Thyroid gland (tissue), 4 donors: ENCODE measurements around the gene PKNOX2.

Source experiments
- POLR2A ChIP-seq, 2 donors: fragments of 450-650 bp; IDR thresholded peaks; one replicate each; pipeline ENCODE4 v1.6.1; 2017; ENCODE audit warnings: antibody characterized with exemption in 2 of 2, mild to moderate bottlenecking in 2 of 2, moderate library complexity in 1 of 2
- TF ChIP-seq, protein P1 (sequence below), 6 experiments: fragments of 200-600 bp in 3 of 6; fragments of 450-650 bp in 3 of 6; sonication (generic) in 3 of 6; IDR thresholded peaks; one replicate each; pipeline ENCODE4 v1.5.1; 2016 to 2019; ENCODE audit warnings: antibody characterized with exemption in 6 of 6, mild to moderate bottlenecking in 2 of 6, inconsistent platforms in 1 of 6, moderate library complexity in 1 of 6

DNA sequence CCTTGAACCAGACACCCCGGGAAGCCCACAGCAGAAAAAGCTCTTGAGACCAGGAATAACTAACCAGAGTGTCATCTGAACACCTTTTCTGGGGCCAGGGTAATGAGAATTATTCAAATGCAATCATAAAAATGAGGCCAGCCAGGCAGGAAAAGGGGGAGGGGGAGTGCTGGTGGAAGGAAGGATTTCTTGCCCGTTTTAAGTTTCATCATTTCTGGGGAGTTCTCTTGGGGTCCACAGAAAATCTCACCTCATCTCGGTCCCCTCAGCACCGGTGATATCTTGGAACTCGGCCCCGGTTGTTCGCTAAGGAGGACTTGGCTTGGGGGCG lies 495 bp upstream of the PKNOX2 start:
- no peak for TF ChIP-seq POLR2A (IDR thresholded peaks at IDR 0.05)
- TF ChIP-seq, protein P1, sequence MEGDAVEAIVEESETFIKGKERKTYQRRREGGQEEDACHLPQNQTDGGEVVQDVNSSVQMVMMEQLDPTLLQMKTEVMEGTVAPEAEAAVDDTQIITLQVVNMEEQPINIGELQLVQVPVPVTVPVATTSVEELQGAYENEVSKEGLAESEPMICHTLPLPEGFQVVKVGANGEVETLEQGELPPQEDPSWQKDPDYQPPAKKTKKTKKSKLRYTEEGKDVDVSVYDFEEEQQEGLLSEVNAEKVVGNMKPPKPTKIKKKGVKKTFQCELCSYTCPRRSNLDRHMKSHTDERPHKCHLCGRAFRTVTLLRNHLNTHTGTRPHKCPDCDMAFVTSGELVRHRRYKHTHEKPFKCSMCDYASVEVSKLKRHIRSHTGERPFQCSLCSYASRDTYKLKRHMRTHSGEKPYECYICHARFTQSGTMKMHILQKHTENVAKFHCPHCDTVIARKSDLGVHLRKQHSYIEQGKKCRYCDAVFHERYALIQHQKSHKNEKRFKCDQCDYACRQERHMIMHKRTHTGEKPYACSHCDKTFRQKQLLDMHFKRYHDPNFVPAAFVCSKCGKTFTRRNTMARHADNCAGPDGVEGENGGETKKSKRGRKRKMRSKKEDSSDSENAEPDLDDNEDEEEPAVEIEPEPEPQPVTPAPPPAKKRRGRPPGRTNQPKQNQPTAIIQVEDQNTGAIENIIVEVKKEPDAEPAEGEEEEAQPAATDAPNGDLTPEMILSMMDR (IDR thresholded peaks at IDR 0.05): no peak
